Measurements from ENCODE around the gene RPS28.

- TF ChIP-seq POLR2A (IDR thresholded peaks at IDR 0.05; ENCODE audit: low read length) (no peak), GATA1 (IDR thresholded peaks at IDR 0.05; ENCODE audit: low read depth, low read length) (no peak)
These were observed 31.0 kb downstream of the RPS28 start for GRCh38 chr19:8352134-8352827.

Measured in erythroblast (primary cell).